ENCODE data around the gene TMEM18. TPM values are rescaled to one million over a fixed set of nuclear protein-coding genes. Genes with fewer than 3 reads are reported as not detected.

TMEM18 gene
- polyA plus RNA-seq, 1 of the 3 experiments (the other 2 are of a cell fraction), result 29.3 TPM

DNA sequence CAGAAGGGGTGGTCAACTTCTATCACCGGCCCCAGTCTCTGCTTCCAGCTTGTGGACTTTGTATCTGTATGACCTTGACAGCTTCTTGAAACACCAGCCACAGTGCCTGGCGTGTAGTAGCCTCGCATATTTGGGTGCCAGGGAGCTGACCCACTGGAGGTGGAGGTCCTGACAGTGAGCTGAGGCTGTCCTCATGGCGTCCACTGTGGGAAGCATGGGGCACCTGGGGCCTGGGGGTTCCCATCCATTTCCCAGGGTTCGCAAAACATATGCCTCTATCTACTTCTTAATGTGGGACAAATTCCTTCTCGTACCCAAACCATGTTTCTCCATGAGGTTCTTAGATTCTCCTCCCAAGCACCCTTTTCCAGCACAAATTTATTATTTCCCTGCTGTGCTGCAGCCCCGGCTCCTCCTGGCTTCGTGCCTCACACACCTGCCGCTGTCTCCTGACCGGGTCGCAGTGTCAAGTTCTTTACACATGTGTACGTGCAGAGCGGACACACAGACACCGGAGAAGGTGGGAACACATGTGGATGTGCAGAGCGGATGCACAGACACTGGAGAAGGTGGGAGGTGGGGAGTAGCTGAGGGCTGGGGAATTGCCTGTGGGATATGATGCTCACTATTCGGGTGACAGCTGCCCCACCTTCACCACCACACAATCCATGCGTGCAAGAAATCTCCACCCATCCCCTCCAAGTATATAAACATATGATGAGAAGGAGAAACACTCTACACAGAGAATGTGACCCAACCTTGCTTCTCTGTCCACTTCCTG, 23.4 kb downstream of the TMEM18 start:
- H3K4me2 ChIP-seq, result no peak overlapping the region
- H3K4me3 ChIP-seq (ENCODE audit: low read depth in 2 of 2, low read length in 1 of 2), result no peak overlapping the region
- H3K27me3 ChIP-seq (ENCODE audit: insufficient read depth), result no peaks in the 10 kb centered on the region
- no peaks in the 10 kb centered on the region for H4K20me1 ChIP-seq (ENCODE audit: insufficient read depth)
- H3K4me1 ChIP-seq (ENCODE audit: control insufficient read depth in 1 of 2, insufficient read depth in 2 of 2, low read depth in 1 of 2, low read length in 1 of 2), result no peaks in the 10 kb centered on the region
- no peaks in the 10 kb centered on the region for H3F3A ChIP-seq (replicated peaks; ENCODE audit: insufficient read depth)
- CTCF ChIA-PET, result interaction anchor here (1.2 to 3.2 kb wide), 5 partner anchors 9 to 124 kb away, joined by 6 to 11 read pairs (median 9); no protein-coding TSS in a partner anchor
- no peak overlapping the region for H3K9ac ChIP-seq
- H3K27ac ChIP-seq (ENCODE audit: low read depth in 2 of 2, low read length in 1 of 2), result no peak overlapping the region
- 49% methylated on average over 17 of the region's 17 CpGs for WGBS (ENCODE audit: low lambda C conversion rate)
- no peak for TF ChIP-seq NRF1 (IDR thresholded peaks at IDR 0.05; ENCODE audit: low read depth, low read length)
- TF ChIP-seq, protein P1, sequence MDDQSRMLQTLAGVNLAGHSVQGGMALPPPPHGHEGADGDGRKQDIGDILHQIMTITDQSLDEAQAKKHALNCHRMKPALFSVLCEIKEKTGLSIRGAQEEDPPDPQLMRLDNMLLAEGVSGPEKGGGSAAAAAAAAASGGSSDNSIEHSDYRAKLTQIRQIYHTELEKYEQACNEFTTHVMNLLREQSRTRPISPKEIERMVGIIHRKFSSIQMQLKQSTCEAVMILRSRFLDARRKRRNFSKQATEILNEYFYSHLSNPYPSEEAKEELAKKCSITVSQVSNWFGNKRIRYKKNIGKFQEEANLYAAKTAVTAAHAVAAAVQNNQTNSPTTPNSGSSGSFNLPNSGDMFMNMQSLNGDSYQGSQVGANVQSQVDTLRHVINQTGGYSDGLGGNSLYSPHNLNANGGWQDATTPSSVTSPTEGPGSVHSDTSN (IDR thresholded peaks at IDR 0.05), result no peak
- TF ChIP-seq, protein P2, sequence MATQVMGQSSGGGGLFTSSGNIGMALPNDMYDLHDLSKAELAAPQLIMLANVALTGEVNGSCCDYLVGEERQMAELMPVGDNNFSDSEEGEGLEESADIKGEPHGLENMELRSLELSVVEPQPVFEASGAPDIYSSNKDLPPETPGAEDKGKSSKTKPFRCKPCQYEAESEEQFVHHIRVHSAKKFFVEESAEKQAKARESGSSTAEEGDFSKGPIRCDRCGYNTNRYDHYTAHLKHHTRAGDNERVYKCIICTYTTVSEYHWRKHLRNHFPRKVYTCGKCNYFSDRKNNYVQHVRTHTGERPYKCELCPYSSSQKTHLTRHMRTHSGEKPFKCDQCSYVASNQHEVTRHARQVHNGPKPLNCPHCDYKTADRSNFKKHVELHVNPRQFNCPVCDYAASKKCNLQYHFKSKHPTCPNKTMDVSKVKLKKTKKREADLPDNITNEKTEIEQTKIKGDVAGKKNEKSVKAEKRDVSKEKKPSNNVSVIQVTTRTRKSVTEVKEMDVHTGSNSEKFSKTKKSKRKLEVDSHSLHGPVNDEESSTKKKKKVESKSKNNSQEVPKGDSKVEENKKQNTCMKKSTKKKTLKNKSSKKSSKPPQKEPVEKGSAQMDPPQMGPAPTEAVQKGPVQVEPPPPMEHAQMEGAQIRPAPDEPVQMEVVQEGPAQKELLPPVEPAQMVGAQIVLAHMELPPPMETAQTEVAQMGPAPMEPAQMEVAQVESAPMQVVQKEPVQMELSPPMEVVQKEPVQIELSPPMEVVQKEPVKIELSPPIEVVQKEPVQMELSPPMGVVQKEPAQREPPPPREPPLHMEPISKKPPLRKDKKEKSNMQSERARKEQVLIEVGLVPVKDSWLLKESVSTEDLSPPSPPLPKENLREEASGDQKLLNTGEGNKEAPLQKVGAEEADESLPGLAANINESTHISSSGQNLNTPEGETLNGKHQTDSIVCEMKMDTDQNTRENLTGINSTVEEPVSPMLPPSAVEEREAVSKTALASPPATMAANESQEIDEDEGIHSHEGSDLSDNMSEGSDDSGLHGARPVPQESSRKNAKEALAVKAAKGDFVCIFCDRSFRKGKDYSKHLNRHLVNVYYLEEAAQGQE (IDR thresholded peaks at IDR 0.05; ENCODE audit: low read depth, low read length), result no peak
- TF ChIP-seq SMC3 (IDR thresholded peaks at IDR 0.05; ENCODE audit: low read depth, low read length), result no peak
- TF ChIP-seq CHD2 (IDR thresholded peaks at IDR 0.05; ENCODE audit: low read length, partially characterized antibody), result no peak
- TF ChIP-seq TEAD4 (IDR thresholded peaks at IDR 0.05; ENCODE audit: borderline replicate concordance, insufficient read depth), result no peak
- TF ChIP-seq TAF1 (IDR thresholded peaks at IDR 0.05; ENCODE audit: borderline replicate concordance, low read depth, low read length), result no peak
- no peak for TF ChIP-seq SIN3A (IDR thresholded peaks at IDR 0.05; ENCODE audit: borderline replicate concordance, low read depth, low read length)
- TF ChIP-seq RXRA (IDR thresholded peaks at IDR 0.05; ENCODE audit: borderline replicate concordance, low read depth), result no peak
- TF ChIP-seq ELF1 (IDR thresholded peaks at IDR 0.05), result no peak
- TF ChIP-seq NFIC (IDR thresholded peaks at IDR 0.05; ENCODE audit: borderline replicate concordance), result no peak
- no peak for TF ChIP-seq EP300 (IDR thresholded peaks at IDR 0.05; ENCODE audit: borderline replicate concordance in 1 of 2, low read depth in 1 of 2, low read length in 1 of 2)
- TF ChIP-seq JUND (IDR thresholded peaks at IDR 0.05), result no peak
- TF ChIP-seq, protein P3, sequence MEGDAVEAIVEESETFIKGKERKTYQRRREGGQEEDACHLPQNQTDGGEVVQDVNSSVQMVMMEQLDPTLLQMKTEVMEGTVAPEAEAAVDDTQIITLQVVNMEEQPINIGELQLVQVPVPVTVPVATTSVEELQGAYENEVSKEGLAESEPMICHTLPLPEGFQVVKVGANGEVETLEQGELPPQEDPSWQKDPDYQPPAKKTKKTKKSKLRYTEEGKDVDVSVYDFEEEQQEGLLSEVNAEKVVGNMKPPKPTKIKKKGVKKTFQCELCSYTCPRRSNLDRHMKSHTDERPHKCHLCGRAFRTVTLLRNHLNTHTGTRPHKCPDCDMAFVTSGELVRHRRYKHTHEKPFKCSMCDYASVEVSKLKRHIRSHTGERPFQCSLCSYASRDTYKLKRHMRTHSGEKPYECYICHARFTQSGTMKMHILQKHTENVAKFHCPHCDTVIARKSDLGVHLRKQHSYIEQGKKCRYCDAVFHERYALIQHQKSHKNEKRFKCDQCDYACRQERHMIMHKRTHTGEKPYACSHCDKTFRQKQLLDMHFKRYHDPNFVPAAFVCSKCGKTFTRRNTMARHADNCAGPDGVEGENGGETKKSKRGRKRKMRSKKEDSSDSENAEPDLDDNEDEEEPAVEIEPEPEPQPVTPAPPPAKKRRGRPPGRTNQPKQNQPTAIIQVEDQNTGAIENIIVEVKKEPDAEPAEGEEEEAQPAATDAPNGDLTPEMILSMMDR (IDR thresholded peaks at IDR 0.05), result no peak
- TF ChIP-seq, protein P4, sequence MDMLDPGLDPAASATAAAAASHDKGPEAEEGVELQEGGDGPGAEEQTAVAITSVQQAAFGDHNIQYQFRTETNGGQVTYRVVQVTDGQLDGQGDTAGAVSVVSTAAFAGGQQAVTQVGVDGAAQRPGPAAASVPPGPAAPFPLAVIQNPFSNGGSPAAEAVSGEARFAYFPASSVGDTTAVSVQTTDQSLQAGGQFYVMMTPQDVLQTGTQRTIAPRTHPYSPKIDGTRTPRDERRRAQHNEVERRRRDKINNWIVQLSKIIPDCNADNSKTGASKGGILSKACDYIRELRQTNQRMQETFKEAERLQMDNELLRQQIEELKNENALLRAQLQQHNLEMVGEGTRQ (IDR thresholded peaks at IDR 0.05; ENCODE audit: borderline replicate concordance, low read depth, low read length), result no peak
- no peak for TF ChIP-seq RFX5 (IDR thresholded peaks at IDR 0.05; ENCODE audit: low read length)
- TF ChIP-seq, protein P5, sequence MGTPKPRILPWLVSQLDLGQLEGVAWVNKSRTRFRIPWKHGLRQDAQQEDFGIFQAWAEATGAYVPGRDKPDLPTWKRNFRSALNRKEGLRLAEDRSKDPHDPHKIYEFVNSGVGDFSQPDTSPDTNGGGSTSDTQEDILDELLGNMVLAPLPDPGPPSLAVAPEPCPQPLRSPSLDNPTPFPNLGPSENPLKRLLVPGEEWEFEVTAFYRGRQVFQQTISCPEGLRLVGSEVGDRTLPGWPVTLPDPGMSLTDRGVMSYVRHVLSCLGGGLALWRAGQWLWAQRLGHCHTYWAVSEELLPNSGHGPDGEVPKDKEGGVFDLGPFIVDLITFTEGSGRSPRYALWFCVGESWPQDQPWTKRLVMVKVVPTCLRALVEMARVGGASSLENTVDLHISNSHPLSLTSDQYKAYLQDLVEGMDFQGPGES (IDR thresholded peaks at IDR 0.05; ENCODE audit: low read depth, low read length), result no peak
- TF ChIP-seq FOXJ3 (CRISPR knock-in tag; IDR thresholded peaks at IDR 0.05), result no peak
- TF ChIP-seq EZH2phosphoT487 (IDR thresholded peaks at IDR 0.05; ENCODE audit: borderline replicate concordance, low read depth), result no peak
- H3K9me3 ChIP-seq, result no peaks in the 10 kb centered on the region
- H3K36me3 ChIP-seq (replicated peaks in 1 of 2; ENCODE audit: control insufficient read depth in 1 of 2, insufficient read depth in 2 of 2, low read length in 1 of 2), result no peaks in the 10 kb centered on the region
- POLR2A ChIA-PET, result no interaction called here
- no peak overlapping the region for H2AFZ ChIP-seq (ENCODE audit: low read depth)
- H3K9me2 ChIP-seq, result no peaks in the 10 kb centered on the region
- DNase-seq, result no peak
- H3K79me2 ChIP-seq (ENCODE audit: insufficient read depth), result no peaks in the 10 kb centered on the region

All from SK-N-SH (cell line).